NCI-H2171 (cell line): Measurements from ENCODE around the gene MLXIPL.
"Not testable (repeated sequence)": the region's sequence is repeated elsewhere in the genome, so short reads cannot be mapped to it uniquely, and the experiment has no call there.

Source experiments
- DNase-seq: peaks from one replicate; lab custom pipeline; 2025; lab: John Stamatoyannopoulos, UW

The MLXIPL gene

DNA sequence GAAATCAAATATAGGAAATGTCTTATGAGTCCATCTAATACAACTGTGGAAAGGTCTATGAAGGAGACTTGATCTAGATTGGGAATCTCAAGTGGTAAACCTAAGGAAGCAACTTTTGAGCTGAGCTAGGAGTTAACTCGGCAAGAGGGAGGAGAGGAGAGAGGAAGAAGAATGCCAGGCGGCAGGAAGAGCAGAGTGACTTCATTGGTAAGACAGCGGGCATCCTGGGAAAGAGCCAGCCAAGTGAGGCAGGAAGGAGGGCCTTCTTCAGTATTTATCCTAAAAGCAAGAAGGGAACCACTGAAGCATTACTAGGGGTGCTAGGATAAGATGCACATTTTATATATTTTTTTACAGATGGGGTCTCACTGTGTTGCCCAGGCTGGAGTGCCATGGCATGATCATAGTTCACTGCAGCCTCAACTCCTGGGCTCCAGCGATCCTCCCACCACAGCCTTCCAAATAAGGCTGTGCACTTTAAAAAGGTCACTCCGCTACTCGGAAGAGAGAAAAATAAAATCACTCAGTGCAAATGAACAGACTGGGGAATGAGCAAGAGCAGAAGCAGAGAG, 68.8 kb downstream of the MLXIPL start:
- no peak for DNase-seq

DNA sequence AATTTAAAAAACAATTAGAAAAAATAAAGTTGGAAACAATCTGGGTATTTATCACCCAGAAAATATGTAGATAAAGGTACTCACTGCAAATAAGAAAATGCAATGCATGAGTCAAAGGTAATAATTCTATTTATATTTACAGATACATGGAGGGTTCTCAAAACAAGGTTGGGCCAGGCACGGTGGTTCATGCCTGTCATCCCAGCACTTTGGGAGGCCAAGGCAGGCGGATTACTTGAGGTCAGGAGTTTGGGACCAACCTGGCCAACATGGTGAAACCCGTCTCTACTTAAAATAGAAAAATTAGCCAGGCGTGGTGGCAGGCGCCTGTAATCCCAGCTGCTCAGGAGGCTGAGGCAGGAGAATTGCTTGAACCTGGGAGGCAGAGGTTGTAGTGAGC, 74.2 kb downstream of the MLXIPL start:
- DNase-seq, result not testable (repeated sequence)

DNA sequence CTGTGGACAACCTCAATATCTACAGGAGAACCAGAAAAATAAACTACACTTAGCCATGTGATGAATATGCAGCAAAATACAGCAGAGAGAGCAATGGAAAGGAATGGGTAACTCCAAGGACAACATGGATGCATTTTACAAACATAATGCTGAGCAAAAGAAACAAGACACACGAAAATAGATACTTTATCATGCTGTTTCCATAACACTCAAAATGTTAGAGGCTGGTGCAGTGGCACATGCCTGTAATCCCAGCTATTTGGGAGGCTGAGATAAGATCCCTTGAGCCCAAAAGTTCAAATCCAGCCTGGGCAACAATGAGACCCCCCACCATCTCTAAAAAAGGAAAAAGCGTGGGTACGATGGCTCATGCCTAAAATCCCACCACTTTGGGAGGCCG, 75.1 kb downstream of the MLXIPL start:
- DNase-seq, result no peak

DNA sequence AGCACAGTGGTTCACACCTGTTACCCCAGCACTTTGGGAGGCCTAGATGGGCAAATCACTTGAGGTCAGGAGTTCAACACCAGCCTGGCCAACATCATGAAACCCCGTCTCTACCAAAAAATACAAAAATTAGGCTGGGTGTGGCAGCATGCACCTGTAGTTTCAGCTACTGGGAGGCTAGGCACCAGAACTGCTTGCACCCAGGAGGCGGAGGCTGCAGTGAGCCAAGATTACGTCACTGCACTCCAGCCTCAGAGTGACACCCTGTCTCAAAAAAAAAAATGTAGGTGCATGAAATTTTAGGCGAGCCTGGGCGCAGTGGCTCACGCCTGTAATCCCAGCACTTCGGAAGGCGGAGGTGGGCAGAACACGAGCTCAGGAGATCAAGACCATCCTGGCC, 76.5 kb downstream of the MLXIPL start:
- DNase-seq, result no peak

DNA sequence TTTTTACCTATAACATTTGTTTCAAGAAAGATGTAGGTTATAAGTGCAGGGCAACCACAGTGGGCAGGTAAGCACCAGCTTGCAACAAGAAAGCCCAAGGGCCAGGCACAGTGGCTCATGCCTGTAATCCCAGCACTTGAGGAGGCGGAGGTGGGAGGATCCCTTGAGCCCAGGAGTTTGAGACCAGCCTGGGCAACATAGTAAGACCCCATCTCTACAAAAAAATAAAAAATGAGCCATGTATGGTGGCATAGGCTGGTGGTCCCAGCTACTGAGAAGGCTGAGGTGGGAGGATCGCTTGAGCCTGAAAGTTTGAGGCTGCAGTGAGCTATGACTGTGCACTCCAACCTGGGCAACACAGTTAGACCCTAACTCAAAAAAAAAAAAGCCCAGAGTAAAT, 79.6 kb downstream of the MLXIPL start:
- DNase-seq, result no peak
